ENCODE data around the gene ASPDH. TPM values are rescaled to one million over a fixed set of nuclear protein-coding genes. Genes with fewer than 3 reads are reported as not detected.

Gene ASPDH
- total RNA-seq, 1 experiment from 2014 or later = not detected

DNA sequence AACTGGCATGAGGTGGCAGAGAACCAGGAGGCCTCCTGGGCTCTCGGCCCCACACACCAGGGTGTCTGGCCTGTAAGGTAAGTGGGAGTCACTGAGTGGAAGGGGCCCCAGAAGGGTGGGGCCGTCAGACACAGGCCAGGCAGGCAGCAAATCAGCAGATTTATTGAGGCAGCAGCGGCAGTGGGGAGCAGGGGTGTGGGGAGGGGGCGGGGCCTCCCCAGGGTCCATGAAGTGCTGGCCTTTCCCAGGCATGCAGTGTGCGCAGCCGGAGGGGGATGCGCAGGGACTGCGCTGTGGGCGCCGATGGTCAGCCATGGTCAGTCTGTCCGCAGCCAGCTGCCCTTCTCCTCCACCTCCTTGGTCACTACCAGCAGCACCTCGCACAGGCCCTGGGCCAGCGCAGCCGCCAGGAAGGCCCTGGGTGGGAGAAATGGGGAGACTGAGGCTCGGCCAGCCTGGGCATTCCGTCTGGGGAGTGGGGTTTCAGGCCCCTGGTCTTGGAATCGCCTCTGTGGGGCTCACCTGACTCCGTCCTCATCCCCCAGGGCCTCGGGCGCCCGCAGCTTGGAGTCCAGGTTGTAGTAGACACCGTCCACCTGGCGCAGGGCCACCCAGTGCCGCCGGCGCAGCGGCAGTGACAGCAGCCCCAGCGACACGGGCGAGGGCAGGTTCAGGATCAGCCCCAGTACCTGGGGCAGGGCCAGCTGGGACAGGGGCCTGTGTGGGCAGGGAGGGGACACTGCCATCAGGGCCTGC, 7.7 kb downstream of the ASPDH start:
- DNase-seq (ENCODE audit: low read depth) = no peak
- in situ Hi-C loops (cut with HindIII; ENCODE audit: low pct_unique_long_range_greater_than_20kb, low sequenced_read_pairs) = no loop called here

- DNase-seq (ENCODE audit: low read depth) = no peak
- in situ Hi-C loops (cut with HindIII; ENCODE audit: low pct_unique_long_range_greater_than_20kb, low sequenced_read_pairs) = no loop called here
Observed at GRCh38 chr19:50501568-50502475, 11.9 kb downstream of the ASPDH start.

DNA sequence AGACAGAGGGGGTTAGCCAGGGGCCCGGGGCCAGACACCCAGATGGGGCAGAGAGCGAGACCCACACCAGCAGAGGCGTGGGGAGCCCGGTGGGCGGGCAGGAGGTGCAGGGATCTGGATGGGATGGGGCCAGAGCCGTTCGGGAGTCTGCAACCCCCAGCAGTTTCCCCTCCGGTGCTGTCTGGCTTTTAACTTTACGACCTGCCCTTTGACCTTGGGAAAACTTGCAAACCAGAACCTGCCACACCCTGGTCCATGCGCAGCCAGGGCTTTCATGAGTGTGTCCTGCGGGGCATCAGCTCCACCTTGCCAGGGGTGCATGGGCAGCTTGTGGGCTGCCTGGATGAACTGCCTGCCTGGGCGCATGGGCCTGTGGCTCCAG, 12.5 kb downstream of the ASPDH start:
- in situ Hi-C loops (cut with HindIII; ENCODE audit: low pct_unique_long_range_greater_than_20kb, low sequenced_read_pairs) = no loop called here
- DNase-seq (ENCODE audit: low read depth) = no peak

DNA sequence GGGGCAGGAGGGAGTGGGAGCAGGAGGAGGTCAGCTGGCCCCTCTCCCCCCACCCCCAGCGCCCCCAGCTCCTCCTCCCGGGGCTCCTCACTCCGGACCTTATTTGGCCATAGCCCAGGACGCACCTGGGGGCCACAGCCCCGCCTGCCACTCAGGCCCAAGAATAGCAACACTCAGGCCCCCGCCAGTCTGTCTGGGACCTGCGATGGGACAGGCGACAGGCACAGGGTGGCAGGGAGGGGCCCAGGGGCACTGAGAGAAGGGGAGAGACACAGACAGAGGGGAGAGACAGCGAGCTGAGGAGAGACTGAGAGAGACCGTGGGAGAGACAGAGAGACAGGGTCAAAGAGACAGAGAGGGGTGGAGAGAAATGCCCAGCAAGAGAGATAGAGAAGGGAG, 13.0 kb downstream of the ASPDH start:
- DNase-seq (ENCODE audit: low read depth) = no peak

GRCh38 chr19:50500060-50500752, 13.5 kb downstream of the ASPDH start:
- DNase-seq (ENCODE audit: low read depth) = no peak
- in situ Hi-C loops (cut with HindIII; ENCODE audit: low pct_unique_long_range_greater_than_20kb, low sequenced_read_pairs) = no loop called here

More for the DNA sequence above, 13.0 kb downstream of the ASPDH start:
- in situ Hi-C loops (cut with HindIII; ENCODE audit: low pct_unique_long_range_greater_than_20kb, low sequenced_read_pairs) = no loop called here

DNA sequence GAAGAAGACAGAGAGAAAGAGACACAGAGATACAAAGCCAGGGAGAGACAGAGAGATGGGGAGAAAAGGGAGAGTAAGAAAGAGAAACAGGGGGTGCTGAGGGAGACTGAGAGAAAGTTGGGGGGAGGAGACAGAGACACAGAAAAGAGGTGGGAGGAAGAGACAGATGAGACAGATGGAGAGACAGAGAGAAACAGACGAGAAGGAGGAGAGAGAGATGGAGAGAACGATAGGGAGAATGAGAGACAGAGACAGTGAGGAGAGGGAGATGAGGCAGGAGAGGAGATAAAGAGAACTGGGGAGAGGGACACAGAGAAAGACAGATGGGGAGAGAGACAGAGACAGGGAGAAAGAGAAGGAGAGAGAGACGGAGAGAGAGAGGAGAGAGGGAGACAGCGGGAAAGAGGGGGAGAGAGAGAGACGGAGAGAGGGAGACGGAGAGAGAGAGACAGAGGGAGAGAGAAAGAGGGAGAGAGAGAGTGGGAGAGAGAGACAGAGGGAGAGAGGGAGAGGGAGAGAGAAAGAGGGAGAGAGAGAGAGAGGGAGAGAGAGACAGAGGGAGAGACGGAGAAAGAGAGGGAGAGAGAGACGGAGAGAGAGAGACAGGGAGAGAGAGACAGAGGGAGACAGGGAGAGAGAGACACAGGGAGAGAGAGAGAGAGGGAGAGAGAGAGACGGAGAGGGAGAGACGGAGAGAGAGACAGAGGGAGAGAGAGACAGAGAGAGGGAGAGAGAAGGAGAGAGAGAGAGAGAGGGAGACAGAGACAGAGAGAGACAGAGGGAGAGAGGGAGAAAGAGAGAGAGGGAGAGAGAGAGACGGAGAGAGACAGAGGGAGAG, 15.3 kb downstream of the ASPDH start:
- in situ Hi-C loops (cut with HindIII; ENCODE audit: low pct_unique_long_range_greater_than_20kb, low sequenced_read_pairs) = no loop called here
- no peak for DNase-seq (ENCODE audit: low read depth)

DNA sequence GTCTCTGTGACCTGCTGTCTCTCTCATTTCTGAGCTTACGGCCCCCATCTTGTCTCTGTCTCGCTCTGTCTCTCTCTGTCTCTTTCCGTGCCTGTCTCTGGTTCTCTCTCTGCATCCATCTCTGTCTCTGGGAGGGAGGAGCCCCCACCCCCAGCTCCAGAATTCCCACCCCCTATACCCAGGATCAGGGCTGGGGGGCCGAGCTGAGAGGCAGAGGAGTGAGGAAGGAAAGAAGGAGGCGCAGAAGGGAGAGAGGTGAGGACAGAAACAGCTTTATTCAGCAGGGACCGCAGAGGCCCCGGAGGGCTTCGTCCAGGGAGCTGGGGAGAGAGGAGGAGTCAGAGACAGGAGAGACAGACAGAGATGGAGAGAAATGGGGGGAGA, 16.7 kb downstream of the ASPDH start:
- no peak for DNase-seq (ENCODE audit: low read depth)
- in situ Hi-C loops (cut with HindIII; ENCODE audit: low pct_unique_long_range_greater_than_20kb, low sequenced_read_pairs) = no loop called here

DNA sequence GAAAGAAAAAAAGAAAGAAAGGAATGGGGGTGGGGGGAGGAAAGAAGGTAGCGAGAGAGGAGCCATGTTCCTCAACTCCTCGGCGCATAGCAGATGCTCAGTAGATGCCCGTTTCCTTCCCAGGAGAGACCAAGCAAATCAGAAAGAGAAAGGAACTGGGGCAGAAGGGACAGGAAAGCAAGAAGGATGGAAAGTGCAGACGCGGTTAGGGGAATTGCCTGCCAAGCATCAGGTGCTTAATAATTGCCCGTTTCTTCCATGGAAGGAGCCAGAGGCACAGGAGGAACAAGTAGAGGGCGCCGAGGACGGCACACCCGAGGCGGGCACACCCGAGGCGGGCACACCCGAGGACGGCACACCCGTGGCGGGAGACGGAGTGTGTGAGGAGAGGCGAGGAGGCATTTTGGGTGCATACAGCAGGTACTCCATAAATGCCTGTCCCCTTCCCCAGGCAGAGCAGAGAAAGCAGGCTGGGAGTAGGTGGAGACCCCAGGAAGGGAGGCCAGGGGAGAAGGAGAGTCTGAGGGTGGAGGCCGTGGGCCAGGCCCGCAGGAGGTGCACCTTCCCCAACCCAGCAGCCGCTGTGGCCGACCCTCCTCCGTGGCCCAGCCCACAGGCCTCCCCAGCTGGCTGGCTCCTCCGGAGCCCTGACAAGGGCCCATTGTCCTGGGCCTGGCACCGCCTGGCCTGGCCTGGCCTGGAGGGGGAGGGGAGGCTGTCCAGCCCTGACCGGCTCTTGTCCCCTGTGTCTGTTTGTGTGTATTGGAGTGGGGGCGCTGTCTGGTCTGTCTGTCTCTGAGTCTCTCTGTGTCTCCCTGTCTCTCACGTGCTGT, 17.3 kb downstream of the ASPDH start:
- peak; percentile 32 for DNase-seq (ENCODE audit: low read depth)
- in situ Hi-C loops (cut with HindIII; ENCODE audit: low pct_unique_long_range_greater_than_20kb, low sequenced_read_pairs) = no loop called here

DNA sequence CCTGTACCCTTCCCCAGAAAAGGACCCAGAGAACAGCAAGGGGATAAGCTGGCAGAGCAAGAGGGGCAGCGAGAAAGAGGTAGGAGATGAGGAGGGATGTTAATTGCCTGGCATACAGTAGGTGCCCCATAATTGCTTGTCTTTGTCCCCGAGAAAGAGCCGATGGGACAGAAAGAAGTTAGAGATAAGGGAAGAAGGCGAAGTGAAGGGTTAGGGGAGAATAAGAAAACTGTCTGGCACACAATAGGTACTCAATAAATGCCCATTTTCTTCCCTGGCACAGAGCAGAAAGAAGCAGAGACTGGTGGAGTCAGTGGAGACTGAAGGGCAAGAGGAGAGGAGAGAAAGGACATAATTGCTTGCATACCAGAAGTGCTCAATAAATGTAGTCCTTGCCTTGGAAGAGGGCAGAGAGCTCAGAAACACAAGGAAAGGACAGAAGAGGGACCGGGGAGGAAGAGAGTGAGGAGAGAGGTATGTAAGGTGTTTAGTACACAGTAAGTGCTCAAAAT, 18.6 kb downstream of the ASPDH start:
- in situ Hi-C loops (cut with HindIII; ENCODE audit: low pct_unique_long_range_greater_than_20kb, low sequenced_read_pairs) = no loop called here

DNA sequence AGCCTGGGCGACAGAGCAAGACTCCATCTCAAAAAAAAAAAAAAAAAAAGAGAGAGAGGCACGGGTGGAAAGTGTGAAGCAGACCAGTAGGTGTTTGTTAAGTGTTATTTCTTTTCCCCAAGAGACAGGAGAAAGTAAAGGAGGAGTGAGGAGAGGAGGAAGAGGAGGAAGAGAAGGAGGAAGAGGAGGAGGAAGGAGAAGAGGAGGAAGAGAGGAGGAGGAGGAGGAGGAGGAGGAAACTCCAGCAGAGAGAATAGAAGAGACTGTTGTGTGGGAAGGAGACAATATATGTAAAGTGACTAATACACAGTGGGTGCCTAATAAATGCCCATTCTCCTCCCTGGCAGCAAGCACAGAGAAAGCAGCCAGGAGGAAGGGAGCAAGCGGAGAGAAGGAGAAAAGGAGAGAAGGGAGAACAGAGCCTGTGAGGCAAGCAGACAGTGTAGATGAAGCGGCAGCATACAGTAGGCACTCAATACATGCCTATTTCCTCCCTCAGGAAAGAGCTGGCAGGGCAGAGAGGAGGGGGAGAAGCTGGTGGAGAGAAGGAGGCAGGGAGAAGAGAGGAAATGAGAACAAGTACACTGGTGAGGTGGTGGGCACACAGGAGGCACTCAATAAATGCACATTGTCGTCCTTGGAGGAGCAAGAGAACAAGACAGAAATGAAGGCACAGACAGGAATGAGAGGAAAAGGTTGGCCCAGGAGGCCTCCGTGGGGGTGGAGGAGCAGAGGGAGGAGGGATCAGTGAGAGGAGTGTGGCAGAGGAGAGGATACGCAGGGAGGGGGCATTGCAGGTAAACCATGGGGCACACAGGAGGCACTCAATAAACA, 19.3 kb downstream of the ASPDH start:
- in situ Hi-C loops (cut with HindIII; ENCODE audit: low pct_unique_long_range_greater_than_20kb, low sequenced_read_pairs) = no loop called here
- no peak for DNase-seq (ENCODE audit: low read depth)

More for the DNA sequence above, 18.6 kb downstream of the ASPDH start:
- DNase-seq (ENCODE audit: low read depth) = no peak

GRCh38 chr19:50493171-50493570, 20.5 kb downstream of the ASPDH start:
- DNase-seq (ENCODE audit: low read depth) = no peak
- in situ Hi-C loops (cut with HindIII; ENCODE audit: low pct_unique_long_range_greater_than_20kb, low sequenced_read_pairs) = no loop called here

DNA sequence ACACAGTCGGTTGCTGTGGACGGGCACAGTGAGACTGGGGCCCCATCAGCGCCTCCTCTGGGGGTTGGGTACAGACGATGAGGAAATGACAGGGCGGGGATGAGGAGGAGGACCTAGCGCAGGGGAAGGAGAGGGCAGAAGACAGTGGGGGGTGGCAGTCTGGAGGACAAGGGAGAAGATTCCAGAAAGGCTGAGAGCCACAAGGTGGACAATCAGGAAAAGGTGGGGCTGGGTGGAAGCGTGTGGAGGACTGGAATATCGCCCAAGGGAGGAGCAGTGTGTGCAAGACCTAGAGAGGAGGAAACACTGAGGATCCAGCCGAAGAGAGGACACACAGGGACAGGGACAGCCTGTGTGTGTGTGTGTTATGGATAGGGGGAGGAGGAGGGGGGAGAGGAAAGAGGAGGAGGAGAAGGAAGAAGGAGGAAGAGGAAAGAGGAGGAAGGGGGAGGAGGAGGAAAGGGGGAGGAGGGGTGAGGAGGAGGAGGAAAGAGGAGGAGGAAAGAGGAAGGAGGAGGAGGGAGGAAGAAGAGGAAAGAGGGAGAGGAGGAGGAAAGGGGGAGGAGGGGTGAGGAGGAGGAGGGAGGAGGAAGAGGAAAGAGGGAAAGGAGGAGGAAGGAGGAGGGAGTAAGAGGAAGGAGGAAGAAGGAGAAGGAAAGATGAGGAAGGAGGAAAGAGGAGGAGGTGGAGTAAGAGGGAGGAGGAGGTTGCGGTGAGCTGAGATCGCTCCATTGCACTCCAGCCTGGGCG, 21.2 kb downstream of the ASPDH start:
- no peak for DNase-seq (ENCODE audit: low read depth)
- in situ Hi-C loops (cut with HindIII; ENCODE audit: low pct_unique_long_range_greater_than_20kb, low sequenced_read_pairs) = no loop called here

DNA sequence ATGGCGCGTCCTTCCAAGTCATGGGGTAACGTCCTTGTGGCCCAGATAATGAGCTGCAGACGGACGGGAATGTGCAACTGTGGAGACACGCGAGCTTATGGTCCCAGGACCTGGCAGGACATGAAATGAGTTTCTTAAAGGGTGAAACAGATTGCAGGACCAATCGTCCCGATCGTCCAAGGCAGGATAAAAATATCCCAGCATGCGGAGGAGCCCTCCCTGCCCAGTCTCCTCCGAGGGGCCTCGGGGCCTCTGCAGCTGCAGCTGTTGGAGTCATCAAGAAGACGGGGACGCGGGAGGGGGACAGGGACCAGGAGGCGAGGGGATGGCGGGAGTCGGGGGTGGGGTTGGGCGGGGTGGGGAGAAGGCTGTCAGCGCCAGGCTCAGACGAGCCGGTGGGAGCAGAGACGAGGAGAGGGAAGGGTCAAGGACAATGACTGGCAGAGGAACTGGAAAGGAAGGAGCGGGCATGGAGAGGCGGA, 22.7 kb downstream of the ASPDH start:
- in situ Hi-C loops (cut with HindIII; ENCODE audit: low pct_unique_long_range_greater_than_20kb, low sequenced_read_pairs) = no loop called here
- no peak for DNase-seq (ENCODE audit: low read depth)

DNA sequence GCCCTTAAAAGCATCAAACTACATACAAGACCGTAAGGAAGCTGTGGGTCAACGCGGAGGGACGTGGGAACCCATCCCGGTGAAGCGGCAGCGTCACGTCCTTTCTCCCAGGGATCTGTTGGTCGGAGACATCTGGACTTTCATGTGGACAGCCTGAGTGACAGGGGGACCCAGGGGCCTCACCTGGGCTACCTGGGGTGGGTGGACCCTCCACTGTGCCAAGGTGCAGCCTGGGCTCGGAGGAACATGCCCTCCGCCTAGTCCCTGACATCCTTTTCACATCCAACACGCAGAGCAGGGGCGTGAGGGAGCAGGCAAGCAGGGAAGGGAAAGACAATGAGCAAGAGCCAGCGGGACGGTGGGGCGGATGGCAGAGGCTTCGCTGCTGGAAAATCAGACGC, 23.3 kb downstream of the ASPDH start:
- no peak for DNase-seq (ENCODE audit: low read depth)
- in situ Hi-C loops (cut with HindIII; ENCODE audit: low pct_unique_long_range_greater_than_20kb, low sequenced_read_pairs) = no loop called here

- DNase-seq (ENCODE audit: low read depth) = no peak
- in situ Hi-C loops (cut with HindIII; ENCODE audit: low pct_unique_long_range_greater_than_20kb, low sequenced_read_pairs) = no loop called here
Observed at GRCh38 chr19:50489461-50490011, 24.2 kb downstream of the ASPDH start.
